ENCODE data around the gene RIN1. TPM values are rescaled to one million over a fixed set of nuclear protein-coding genes. Genes with fewer than 3 reads are reported as not detected.

RIN1 gene
- total RNA-seq, 2 donors from 2014 or later, result 12.8 to 16.9 TPM

DNA sequence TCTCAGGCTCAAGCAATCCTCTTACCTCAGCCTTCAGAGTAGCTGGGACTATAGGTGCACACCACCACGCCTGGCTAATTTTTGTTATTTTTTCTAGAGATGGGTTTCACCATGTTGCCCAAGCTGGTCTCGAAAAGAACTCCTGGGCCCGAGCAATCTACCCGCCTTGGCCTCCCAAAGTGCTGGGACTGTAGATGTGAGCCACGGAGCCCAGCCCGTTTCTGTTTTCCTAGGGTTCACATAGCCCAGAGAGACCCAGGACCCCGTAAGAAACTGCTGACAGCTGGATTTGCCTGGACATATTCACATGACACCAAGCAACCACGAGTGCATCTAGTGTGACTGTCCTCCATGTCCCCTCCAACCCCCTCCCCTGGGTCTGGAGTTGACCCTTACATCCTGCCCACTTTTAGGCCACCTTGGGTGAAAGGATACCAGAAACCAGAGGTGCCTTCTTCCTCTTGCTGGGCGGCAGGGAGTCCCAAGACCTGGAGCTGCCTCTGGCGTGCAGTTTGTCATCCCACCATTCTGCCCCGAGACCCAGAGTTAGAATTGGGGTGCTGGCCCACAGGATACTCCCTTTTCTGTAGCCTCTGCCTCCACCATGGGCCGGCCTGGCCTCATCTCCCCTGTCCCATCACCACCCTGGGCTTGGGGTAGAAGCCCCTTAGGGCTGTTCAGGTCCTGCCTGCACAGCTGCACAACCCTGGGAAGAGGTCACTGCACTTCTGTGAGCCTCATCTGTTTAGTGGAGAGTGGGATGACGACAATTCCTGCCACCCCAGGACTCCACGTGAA is 3.7 kb upstream of the RIN1 start:
- WGBS, result 80% methylated on average over 14 of the region's 14 CpGs
- no peak for DNase-seq (ENCODE audit: low spot score)
- Histone ChIP-seq H3K4me1 (replicated peaks) (peaks cover 12% of the 10 kb centered on the region), H3K27ac (no peak overlapping the region), H3K36me3 (peaks cover 13 to 24% of the 10 kb centered on the region in 2 donors), H3K4me3 (no peak overlapping the region), H3K9me3 (no peaks in the 10 kb centered on the region), H3K27me3 (replicated peaks; ENCODE audit: insufficient read depth) (no peaks in the 10 kb centered on the region)
- intact Hi-C loops (cut with DNase I), result no loop called here
- TF ChIP-seq, protein P1, sequence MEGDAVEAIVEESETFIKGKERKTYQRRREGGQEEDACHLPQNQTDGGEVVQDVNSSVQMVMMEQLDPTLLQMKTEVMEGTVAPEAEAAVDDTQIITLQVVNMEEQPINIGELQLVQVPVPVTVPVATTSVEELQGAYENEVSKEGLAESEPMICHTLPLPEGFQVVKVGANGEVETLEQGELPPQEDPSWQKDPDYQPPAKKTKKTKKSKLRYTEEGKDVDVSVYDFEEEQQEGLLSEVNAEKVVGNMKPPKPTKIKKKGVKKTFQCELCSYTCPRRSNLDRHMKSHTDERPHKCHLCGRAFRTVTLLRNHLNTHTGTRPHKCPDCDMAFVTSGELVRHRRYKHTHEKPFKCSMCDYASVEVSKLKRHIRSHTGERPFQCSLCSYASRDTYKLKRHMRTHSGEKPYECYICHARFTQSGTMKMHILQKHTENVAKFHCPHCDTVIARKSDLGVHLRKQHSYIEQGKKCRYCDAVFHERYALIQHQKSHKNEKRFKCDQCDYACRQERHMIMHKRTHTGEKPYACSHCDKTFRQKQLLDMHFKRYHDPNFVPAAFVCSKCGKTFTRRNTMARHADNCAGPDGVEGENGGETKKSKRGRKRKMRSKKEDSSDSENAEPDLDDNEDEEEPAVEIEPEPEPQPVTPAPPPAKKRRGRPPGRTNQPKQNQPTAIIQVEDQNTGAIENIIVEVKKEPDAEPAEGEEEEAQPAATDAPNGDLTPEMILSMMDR (IDR thresholded peaks at IDR 0.05), result no peak
- TF ChIP-seq POLR2A (IDR thresholded peaks at IDR 0.05), result no peak
- no peak for TF ChIP-seq POLR2AphosphoS5 (IDR thresholded peaks at IDR 0.05)

DNA sequence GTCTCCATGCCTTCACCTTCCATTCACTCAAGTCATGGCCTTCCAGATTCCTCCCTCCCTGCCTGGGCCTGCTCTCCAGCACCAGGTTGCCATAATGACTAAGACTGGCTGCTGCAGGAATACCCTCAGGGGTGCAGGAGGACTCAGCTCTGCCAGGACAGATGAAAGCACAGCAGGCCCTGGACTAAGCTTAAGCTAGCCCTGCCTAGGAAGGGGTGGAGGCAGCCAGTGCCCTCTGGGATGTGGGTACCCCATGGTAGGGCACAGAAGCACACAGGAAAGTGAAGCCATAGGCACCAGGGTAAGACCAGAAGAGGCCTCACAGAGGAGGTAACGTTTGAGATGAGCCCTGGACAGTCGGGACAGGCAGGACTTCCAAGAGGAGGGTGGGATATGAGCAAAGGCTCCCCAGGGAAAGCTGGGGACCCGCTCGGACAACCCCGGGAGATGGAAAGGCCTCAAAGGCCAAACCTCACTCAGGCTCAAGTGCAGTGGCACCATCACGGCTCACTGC is 3.0 kb upstream of the RIN1 start:
- no peak overlapping the region for H3K4me3 ChIP-seq
- peaks cover 13 to 24% of the 10 kb centered on the region in 2 donors for H3K36me3 ChIP-seq
- peaks cover 12% of the 10 kb centered on the region for H3K4me1 ChIP-seq (replicated peaks)
- intact Hi-C loops (cut with DNase I), result no loop called here
- H3K27ac ChIP-seq, result no peak overlapping the region
- WGBS, result 84% methylated on average over 6 of the region's 6 CpGs
- DNase-seq (ENCODE audit: low spot score), result no peak
- H3K27me3 ChIP-seq (replicated peaks; ENCODE audit: insufficient read depth), result no peaks in the 10 kb centered on the region
- no peaks in the 10 kb centered on the region for H3K9me3 ChIP-seq
- no peak for TF ChIP-seq POLR2A (IDR thresholded peaks at IDR 0.05)
- no peak for TF ChIP-seq POLR2AphosphoS5 (IDR thresholded peaks at IDR 0.05)
- TF ChIP-seq, protein P1 (IDR thresholded peaks at IDR 0.05), result no peak

DNA sequence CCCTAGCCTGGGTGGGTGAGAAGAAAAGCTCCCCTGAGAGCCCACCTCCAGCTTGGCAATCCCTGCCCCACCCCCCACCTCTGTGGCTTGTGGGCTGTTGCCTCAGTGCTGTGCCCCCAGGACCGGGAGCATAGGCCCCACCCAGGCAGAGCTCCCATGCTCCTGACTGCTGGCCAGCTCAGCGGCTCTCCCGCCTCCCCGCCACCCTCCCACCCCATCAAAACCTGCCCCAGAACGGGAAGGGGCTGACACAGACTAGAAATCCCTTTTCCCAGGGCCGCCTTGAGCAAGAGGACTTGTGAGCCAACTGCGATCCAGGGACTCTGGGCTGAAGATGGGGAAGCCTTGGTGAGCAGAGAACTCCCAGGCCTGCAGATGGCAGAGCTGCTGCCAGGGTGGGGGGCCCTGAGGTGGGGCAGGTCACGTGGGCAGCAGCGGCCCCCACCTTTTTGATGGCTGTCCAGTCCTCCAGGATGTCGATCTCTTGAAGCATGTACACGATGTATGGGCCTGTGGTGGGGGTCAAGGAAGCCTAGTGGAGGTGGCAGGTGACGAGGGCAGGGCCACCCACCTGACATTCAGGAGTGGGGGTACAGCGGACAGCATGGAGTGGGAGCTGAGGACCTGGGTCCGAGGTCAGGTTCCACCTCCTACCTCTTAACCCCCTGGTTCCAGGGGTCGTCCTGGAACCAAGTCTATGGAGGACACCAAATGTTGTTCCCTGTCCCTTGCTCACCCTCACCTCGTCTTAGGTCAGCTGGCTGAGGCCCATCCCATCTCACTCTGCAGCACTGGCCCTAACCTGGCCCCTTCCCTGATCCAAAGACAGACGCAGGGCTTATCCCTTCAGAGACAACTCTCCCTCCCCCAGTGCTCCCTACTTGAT is 2.3 kb upstream of the RIN1 start:
- no peak for TF ChIP-seq POLR2AphosphoS5 (IDR thresholded peaks at IDR 0.05)
- no peak overlapping the region for H3K27ac ChIP-seq
- peaks cover 13 to 24% of the 10 kb centered on the region in 2 donors for H3K36me3 ChIP-seq
- H3K4me1 ChIP-seq (replicated peaks), result peaks cover 9% of the 10 kb centered on the region
- intact Hi-C loops (cut with DNase I), result no loop called here
- H3K4me3 ChIP-seq, result no peak overlapping the region
- H3K9me3 ChIP-seq, result no peaks in the 10 kb centered on the region
- DNase-seq (ENCODE audit: low spot score), result no peak
- WGBS, result 80% methylated on average over 17 of the region's 17 CpGs
- no peaks in the 10 kb centered on the region for H3K27me3 ChIP-seq (replicated peaks; ENCODE audit: insufficient read depth)

DNA sequence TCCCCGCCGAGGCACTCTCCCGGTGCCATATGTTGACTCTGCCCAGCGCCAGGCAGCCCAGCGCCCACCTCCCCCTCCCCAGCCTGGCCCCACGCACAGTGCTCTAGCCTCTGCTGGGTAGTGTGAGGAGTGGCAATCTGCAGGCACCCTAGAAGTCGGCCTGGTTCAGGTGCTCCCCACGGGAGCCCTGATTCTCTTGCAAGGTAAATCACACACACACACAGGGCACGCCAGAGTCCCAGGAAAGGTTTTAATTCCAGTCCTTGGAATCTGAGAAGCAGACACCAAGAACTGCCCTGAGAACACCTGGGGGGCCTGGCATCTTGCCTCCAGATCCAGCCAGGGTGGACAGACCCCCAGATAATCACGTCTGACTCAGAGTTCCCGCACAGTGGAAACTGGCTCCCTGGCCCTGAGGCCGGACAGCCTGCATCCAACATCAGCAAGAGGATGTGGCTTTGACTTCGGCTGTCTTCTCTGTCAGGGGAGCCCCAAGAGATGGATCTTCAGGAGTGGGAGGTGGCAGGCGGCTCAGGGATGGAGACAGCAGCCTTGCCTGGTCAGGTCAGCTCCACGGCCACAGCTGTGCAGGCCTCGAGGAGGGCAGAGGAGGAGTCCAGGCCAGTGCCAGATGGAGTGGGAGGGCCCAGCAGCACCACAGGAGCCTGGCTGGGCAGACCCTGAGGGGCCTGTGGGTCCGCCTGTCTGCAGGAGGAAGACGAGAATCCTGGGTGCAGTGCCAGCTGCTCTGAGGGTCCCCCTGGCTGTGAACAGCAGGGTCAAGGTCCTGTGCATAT is 1.1 kb upstream of the RIN1 start:
- DNase-seq (ENCODE audit: low spot score), result no peak
- no peaks in the 10 kb centered on the region for H3K27me3 ChIP-seq (replicated peaks; ENCODE audit: insufficient read depth)
- H3K36me3 ChIP-seq, result peaks cover 13 to 24% of the 10 kb centered on the region in 2 donors
- intact Hi-C loops (cut with DNase I), result no loop called here
- H3K4me3 ChIP-seq, result no peak overlapping the region
- H3K9me3 ChIP-seq, result no peaks in the 10 kb centered on the region
- peak overlapping the region; percentile 61 to 75 for H3K27ac ChIP-seq
- WGBS, result 39% methylated on average over 17 of the region's 18 CpGs
- TF ChIP-seq, protein P1 (IDR thresholded peaks at IDR 0.05), result no peak
- TF ChIP-seq POLR2A (IDR thresholded peaks at IDR 0.05) (no peak), POLR2AphosphoS5 (IDR thresholded peaks at IDR 0.05) (no peak)
- H3K4me1 ChIP-seq (replicated peaks), result peaks cover 9% of the 10 kb centered on the region

All from prostate gland (tissue), 2 donors.